ENCODE data around the gene OTUB1.

- TF ChIP-seq REST (IDR thresholded peaks at IDR 0.05; ENCODE audit: insufficient read depth in 1 of 2, low read depth in 2 of 2, low read length in 2 of 2) (no peak), POLR2AphosphoS5 (IDR thresholded peaks at IDR 0.05; ENCODE audit: low read depth, low read length) (no peak)
Observed at GRCh38 chr11:63942803-63943202, 43.4 kb upstream of the OTUB1 start.

All from PFSK-1 (cell line).